ENCODE results near the gene AAR2.

- no peak for TF ChIP-seq CTCF (IDR thresholded peaks at IDR 0.05)
- no peak for TF ChIP-seq POLR2A (IDR thresholded peaks at IDR 0.05)
Observed at GRCh38 chr20:36254076-36254475, 17.8 kb downstream of the AAR2 start.

Data from body of pancreas (tissue), 4 donors.